Aorta (tissue), 5 donors: ENCODE measurements around the gene RNF2. TPM values are rescaled to one million over a fixed set of nuclear protein-coding genes. Genes with fewer than 3 reads are reported as not detected.

ENCODE experiments used
- ATAC-seq: fragments of 200-7000 bp; cut with Tn5 transposase; one replicate; pipeline ENCODE4 v1.9.1; 2022; ENCODE audit warnings: moderate library complexity; ENCODE audit not compliant: low FRiP score
- DNase-seq, 2 donors: peaks; one replicate each; pipeline ENCODE4 v3.0.0-alpha.2; 2020
- H3K27ac ChIP-seq, 2 donors: one replicate each; pipeline ENCODE4 v1.5.1; 2013; ENCODE audit warnings: low read length in 2 of 2, mild to moderate bottlenecking in 2 of 2, moderate library complexity in 2 of 2, control low read depth in 1 of 2, inconsistent platforms in 1 of 2, low read depth in 1 of 2
- H3K27me3 ChIP-seq, 2 donors: one replicate each; pipeline ENCODE4 v1.6.1; 2013; ENCODE audit warnings: control low read depth in 1 of 2, low read length in 1 of 2, mild to moderate bottlenecking in 1 of 2, moderate library complexity in 1 of 2; ENCODE audit not compliant: insufficient read depth in 2 of 2, control insufficient read depth in 1 of 2
- H3K36me3 ChIP-seq, 2 donors: one replicate each; pipeline ENCODE4 v1.6.1; 2013; ENCODE audit warnings: control low read depth in 1 of 2, low read length in 1 of 2, mild to moderate bottlenecking in 1 of 2; ENCODE audit not compliant: insufficient read depth in 2 of 2, control insufficient read depth in 1 of 2
- H3K4me1 ChIP-seq, 2 donors: one replicate each; pipeline ENCODE4 v1.6.1; 2013; ENCODE audit warnings: low read length in 2 of 2, control low read depth in 1 of 2, mild to moderate bottlenecking in 1 of 2, moderate library complexity in 1 of 2; ENCODE audit not compliant: insufficient read depth in 2 of 2, control insufficient read depth in 1 of 2
- H3K4me3 ChIP-seq, 2 donors: one replicate each; pipeline ENCODE4 v1.5.1; 2013; ENCODE audit warnings: low read length in 2 of 2, control low read depth in 1 of 2, mild to moderate bottlenecking in 1 of 2
- H3K9me3 ChIP-seq: one replicate; pipeline ENCODE4 v1.6.1; 2013; ENCODE audit warnings: mild to moderate bottlenecking, low read length; ENCODE audit not compliant: control insufficient read depth
- WGBS, 2 donors: extraction: QIAGEN DNeasy Blood & Tissue Kit; methylation state at CpG; one replicate each; pipeline ENCODE4 v1.1.7; 2013; 5-methylcytosine and 5-hydroxymethylcytosine counted together
- intact Hi-C, 2 donors: fragments of 100-400 bp; cut with DNase I; formaldehyde crosslinking; loops; one replicate each; pipeline versions ENCODE4 v1.14.2 to v1.15.0; 2022
- polyA plus RNA-seq, 2 donors: library from polyadenylated mRNA; stranded (reverse); fragments of 200-250 nt; gene quantifications; one replicate each; pipeline ENCODE4 v1.2.3, GENCODE V29; 2013
- total RNA-seq, 2 donors: library from RNA; stranded (reverse); fragmentation: NEBNext Ultra II Directional; extraction: Animal tissue kit (Norgen Biotek cat#: 25700); gene quantifications; one replicate each; pipeline ENCODE4 v1.2.1, GENCODE V29; 2021
- donor health status: healthy with polysubstance abuse.
- donor health status: Bipolar disorder and iron deficiency.
- donor health status: DM: no; HTN: no; CAD: no.
- donor health status: DM: no; HTN: no; CAD: no.
- donor health status: DM: yes; HTN: yes; CAD: no.

The RNF2 gene
- total and polyA plus RNA-seq, 4 donors = 4.1 to 19.0 (median 8.7) TPM

DNA sequence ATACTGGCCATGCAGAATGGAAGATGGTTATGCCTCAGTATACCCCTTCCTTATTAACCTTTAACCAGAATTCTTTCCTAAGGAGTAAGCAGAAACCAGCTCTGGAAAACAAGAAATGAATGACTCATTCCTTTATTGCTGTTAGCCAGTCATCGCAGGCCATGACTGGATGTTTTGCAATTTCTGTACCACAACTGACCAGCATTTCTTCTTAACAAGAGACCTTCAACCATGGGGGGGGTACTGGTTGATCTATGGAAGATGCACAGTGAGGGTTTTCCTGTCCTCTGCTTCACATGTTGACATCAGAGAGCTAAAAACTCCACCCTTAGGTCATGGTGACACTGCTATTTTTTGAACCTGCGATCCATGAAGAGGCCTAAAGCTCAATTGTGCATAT is 28.0 kb upstream of the RNF2 start:
- Histone ChIP-seq H3K27me3 (no peaks in the 10 kb centered on the region), H3K9me3 (no peaks in the 10 kb centered on the region), H3K36me3 (no peaks in the 10 kb centered on the region), H3K27ac (no peak overlapping the region), H3K4me3 (no peak overlapping the region), H3K4me1 (no peaks in the 10 kb centered on the region)
- no peak for ATAC-seq
- intact Hi-C loops = no loop called here
- 75 to 76% methylated on average over 2 of the region's 2 CpGs for WGBS, 2 donors
- no peak for DNase-seq

DNA sequence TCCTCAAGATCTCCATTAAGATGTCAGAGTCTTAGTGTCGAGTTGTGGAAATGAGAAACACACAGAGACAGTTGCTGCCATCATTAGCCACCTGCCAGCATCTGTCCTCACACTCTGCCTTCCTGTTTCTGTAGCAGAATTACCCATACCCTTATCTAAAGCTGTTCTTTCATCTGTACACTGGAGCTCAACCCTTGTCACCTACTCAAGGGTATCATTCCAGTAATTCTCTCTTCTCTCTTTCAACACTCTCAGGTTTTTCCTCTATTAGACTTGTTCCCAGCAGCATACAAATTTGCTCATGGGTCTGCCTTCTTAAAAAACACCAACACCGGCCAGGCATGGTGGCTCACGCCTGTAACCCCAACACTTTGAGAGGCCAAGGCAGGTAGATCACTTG is 27.4 kb upstream of the RNF2 start:
- intact Hi-C loops = no loop called here
- H3K4me1 ChIP-seq = no peaks in the 10 kb centered on the region
- no peak for DNase-seq
- no peaks in the 10 kb centered on the region for H3K36me3 ChIP-seq
- ATAC-seq = no peak
- H3K27me3 ChIP-seq = no peaks in the 10 kb centered on the region
- no peak overlapping the region for H3K27ac ChIP-seq
- WGBS, 2 donors = 92 to 94% methylated on average over 3 of the region's 3 CpGs
- H3K4me3 ChIP-seq = no peak overlapping the region
- no peaks in the 10 kb centered on the region for H3K9me3 ChIP-seq

DNA sequence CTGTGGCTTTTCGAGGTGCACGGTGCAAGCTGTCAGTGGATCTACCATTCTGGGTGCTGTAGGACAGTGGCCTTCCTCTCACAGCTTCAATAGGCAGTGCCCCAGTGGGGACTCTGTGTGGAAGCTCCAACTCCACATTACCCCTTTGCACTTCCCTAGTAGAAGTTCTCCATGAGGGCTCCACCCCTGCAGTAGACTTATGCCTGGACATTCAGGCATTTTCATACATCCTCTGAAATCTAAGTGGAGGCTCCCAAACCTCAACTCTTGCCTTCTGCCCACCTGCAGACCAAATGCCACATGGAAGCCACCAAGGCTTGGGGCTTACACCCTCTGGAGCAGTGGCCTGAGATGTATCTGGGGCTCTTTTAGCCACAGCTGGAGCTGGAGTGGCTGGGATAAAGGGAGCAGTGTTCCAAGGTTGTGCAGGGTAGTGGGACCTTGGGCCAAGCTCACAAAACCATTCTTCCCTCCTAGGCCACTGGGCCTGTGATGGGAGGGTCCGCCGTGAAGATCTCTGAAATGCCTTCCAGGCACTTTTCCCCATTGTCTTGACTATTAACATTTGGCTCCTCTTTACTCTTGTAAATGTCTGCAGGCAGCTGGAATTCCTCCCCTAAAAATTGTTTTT is 18.0 kb upstream of the RNF2 start:
- Histone ChIP-seq H3K4me3 (no peak overlapping the region), H3K9me3 (peaks cover 9% of the 10 kb centered on the region), H3K27me3 (peaks cover 0 to 1% of the 10 kb centered on the region in 2 donors), H3K36me3 (no peaks in the 10 kb centered on the region), H3K4me1 (no peaks in the 10 kb centered on the region), H3K27ac (no peak overlapping the region)
- DNase-seq (no peak), ATAC-seq (no peak)
- intact Hi-C loops = no loop called here
- WGBS, 2 donors = 96 to 99% methylated on average over 4 of the region's 4 CpGs

DNA sequence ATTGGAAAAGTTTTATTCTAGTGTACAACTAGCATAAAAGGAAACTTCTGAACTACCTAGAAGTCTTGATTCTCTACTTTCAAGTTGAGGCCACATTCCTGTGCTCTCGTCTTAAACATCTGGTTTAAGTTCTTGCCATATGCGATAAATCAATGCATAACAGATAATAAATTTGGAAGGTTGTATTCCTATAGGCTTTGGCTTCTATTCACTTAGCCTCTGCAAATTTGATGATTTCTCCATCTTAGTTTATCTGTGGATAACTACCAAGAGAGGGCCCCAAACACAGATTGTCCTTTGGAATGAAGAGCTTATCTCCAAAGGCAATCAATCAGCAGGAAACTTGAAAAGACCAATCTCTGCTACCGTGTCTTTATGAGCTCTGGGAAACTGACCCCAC is 11.7 kb upstream of the RNF2 start:
- no peaks in the 10 kb centered on the region for H3K9me3 ChIP-seq
- intact Hi-C loops = no loop called here
- WGBS, 2 donors = 74% methylated on average over 3 of the region's 3 CpGs
- H3K27ac ChIP-seq = no peak overlapping the region
- H3K27me3 ChIP-seq = no peaks in the 10 kb centered on the region
- H3K4me1 ChIP-seq = no peaks in the 10 kb centered on the region
- no peaks in the 10 kb centered on the region for H3K36me3 ChIP-seq
- ATAC-seq = no peak
- DNase-seq = no peak
- H3K4me3 ChIP-seq = no peak overlapping the region

- Histone ChIP-seq H3K4me3 (no peak overlapping the region), H3K4me1 (no peaks in the 10 kb centered on the region), H3K27me3 (no peaks in the 10 kb centered on the region), H3K9me3 (no peaks in the 10 kb centered on the region), H3K27ac (no peak overlapping the region), H3K36me3 (no peaks in the 10 kb centered on the region)
- no peak for DNase-seq
- intact Hi-C loops = no loop called here
- ATAC-seq = no peak
- WGBS, 2 donors = 89 to 91% methylated on average over 1 of the region's 1 CpG
Measured at GRCh38 chr1:185035258-185035657, 10.1 kb upstream of the RNF2 start.

- intact Hi-C loops = no loop called here
- H3K4me1 ChIP-seq = no peaks in the 10 kb centered on the region
- H3K4me3 ChIP-seq = no peak overlapping the region
- no peaks in the 10 kb centered on the region for H3K9me3 ChIP-seq
- no peak for DNase-seq
- H3K27ac ChIP-seq = no peak overlapping the region
- no peak for ATAC-seq
- WGBS, 2 donors = 90% methylated on average over 7 of the region's 7 CpGs
- H3K36me3 ChIP-seq = no peaks in the 10 kb centered on the region
- H3K27me3 ChIP-seq = no peaks in the 10 kb centered on the region
Measured at GRCh38 chr1:185038813-185039376, 6.5 kb upstream of the RNF2 start.

GRCh38 chr1:185039726-185040407 is 5.5 kb upstream of the RNF2 start:
- no peaks in the 10 kb centered on the region for H3K36me3 ChIP-seq
- no peak for ATAC-seq
- H3K9me3 ChIP-seq = no peaks in the 10 kb centered on the region
- DNase-seq = no peak
- no peaks in the 10 kb centered on the region for H3K27me3 ChIP-seq
- 76% methylated on average over 4 of the region's 4 CpGs for WGBS, 2 donors
- H3K27ac ChIP-seq = no peak overlapping the region
- no peaks in the 10 kb centered on the region for H3K4me1 ChIP-seq
- H3K4me3 ChIP-seq = no peak overlapping the region
- intact Hi-C loops = no loop called here

DNA sequence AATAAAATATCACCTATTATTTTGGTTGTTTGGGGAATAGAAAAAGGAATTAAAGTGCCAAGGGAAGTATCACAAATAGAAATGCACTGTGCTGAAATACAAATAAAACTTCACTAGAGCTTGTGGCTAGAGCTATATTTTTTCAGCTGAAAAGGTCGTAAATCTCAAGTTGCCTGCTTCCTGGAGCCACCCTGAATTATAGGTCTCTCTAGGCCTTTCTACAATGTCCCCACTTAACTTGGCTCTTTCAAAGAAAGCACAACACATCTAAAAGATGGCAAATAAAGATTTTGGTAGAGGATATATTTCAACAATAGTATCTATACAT is 5.0 kb upstream of the RNF2 start:
- Histone ChIP-seq H3K9me3 (no peaks in the 10 kb centered on the region), H3K27me3 (no peaks in the 10 kb centered on the region), H3K4me3 (no peak overlapping the region), H3K36me3 (no peaks in the 10 kb centered on the region), H3K27ac (no peak overlapping the region), H3K4me1 (no peaks in the 10 kb centered on the region)
- intact Hi-C loops = no loop called here
- no peak for ATAC-seq
- no peak for DNase-seq
- WGBS, 2 donors = 23 to 37% methylated on average over 1 of the region's 1 CpG

- H3K9me3 ChIP-seq = no peaks in the 10 kb centered on the region
- no peak overlapping the region for H3K4me3 ChIP-seq
- H3K27ac ChIP-seq = no peak overlapping the region
- no peaks in the 10 kb centered on the region for H3K4me1 ChIP-seq
- H3K27me3 ChIP-seq = no peaks in the 10 kb centered on the region
- intact Hi-C loops = no loop called here
- 12 to 22% methylated on average over 1 of the region's 1 CpG for WGBS, 2 donors
- no peak for ATAC-seq
- DNase-seq = no peak
- no peaks in the 10 kb centered on the region for H3K36me3 ChIP-seq
Measured at GRCh38 chr1:185041742-185042141, 3.6 kb upstream of the RNF2 start.
